GM21447 (cell line): Measurements from ENCODE around the gene RFT1.

ENCODE experiments used
- ATAC-seq: cut with Tn5 transposase; IDR thresholded peaks from one replicate; pipeline ENCODE4 v1.9.1; 2021; ENCODE audit not compliant: unreplicated experiment

The RFT1 gene

GRCh38 chr3:53092942-53093341 lies 37.3 kb downstream of the RFT1 start:
- no peak for ATAC-seq

- no peak for ATAC-seq
Observed at GRCh38 chr3:53092216-53092615, 38.0 kb downstream of the RFT1 start.

GRCh38 chr3:53091011-53091410 lies 39.2 kb downstream of the RFT1 start:
- ATAC-seq = no peak

GRCh38 chr3:53089511-53089910 lies 40.7 kb downstream of the RFT1 start:
- ATAC-seq = no peak

GRCh38 chr3:53085476-53085875 lies 44.8 kb downstream of the RFT1 start:
- no peak for ATAC-seq

- no peak for ATAC-seq
Observed at GRCh38 chr3:53084310-53085001, 45.8 kb downstream of the RFT1 start.

- no peak for ATAC-seq
Observed at GRCh38 chr3:53083949-53084309, 46.3 kb downstream of the RFT1 start.

GRCh38 chr3:53083521-53083920 lies 46.7 kb downstream of the RFT1 start:
- ATAC-seq = no peak

- ATAC-seq = no peak
Observed at GRCh38 chr3:53082736-53083135, 47.5 kb downstream of the RFT1 start.

- no peak for ATAC-seq
Observed at GRCh38 chr3:53081318-53081717, 48.9 kb downstream of the RFT1 start.

- ATAC-seq = no peak
Observed at GRCh38 chr3:53080612-53081205, 49.5 kb downstream of the RFT1 start.

GRCh38 chr3:53079791-53080555 lies 50.3 kb downstream of the RFT1 start:
- no peak for ATAC-seq

- ATAC-seq = no peak
Observed at GRCh38 chr3:53079147-53079546, 51.1 kb downstream of the RFT1 start.

- no peak for ATAC-seq
Observed at GRCh38 chr3:53078656-53079055, 51.6 kb downstream of the RFT1 start.

- ATAC-seq = no peak
Observed at GRCh38 chr3:53077476-53078220, 52.6 kb downstream of the RFT1 start.

- no peak for ATAC-seq
Observed at GRCh38 chr3:53075743-53076140, 54.5 kb downstream of the RFT1 start.

- no peak for ATAC-seq
Observed at GRCh38 chr3:53074761-53075742, 55.2 kb downstream of the RFT1 start.

- ATAC-seq = no peak
Observed at GRCh38 chr3:53074366-53074696, 55.9 kb downstream of the RFT1 start.

GRCh38 chr3:53073553-53074365 lies 56.5 kb downstream of the RFT1 start:
- no peak for ATAC-seq
